Measurements from ENCODE around the gene SLC27A2. TPM values are rescaled to one million over a fixed set of nuclear protein-coding genes. Genes with fewer than 3 reads are reported as not detected.

The SLC27A2 gene
- total and polyA plus RNA-seq, 10 of the 15 experiments (the other 5 are each of a cell fraction or from before 2014, with no cell fraction given), result 0.22 to 1.2 (median 0.69) TPM; not detected in 1

GRCh38 chr15:50251638-50252182, 69.7 kb downstream of the SLC27A2 start:
- 73% methylated on average over 11 of the region's 11 CpGs for WGBS (ENCODE audit: insufficient coverage, insufficient replicate concordance, low lambda C conversion rate, missing lambda C conversion rate)

More at GRCh38 chr15:50251638-50252182, 69.7 kb downstream of the SLC27A2 start:
- POLR2A ChIA-PET, result no interaction called here
- Histone ChIP-seq H3K79me2 (ENCODE audit: control insufficient read depth, insufficient read depth, low read length) (no peaks in the 10 kb centered on the region), H3K36me3 (ENCODE audit: control insufficient read depth in 2 of 2, insufficient read depth in 2 of 2, low read length in 1 of 2) (no peaks in the 10 kb centered on the region), H3K9me3 (replicated peaks; ENCODE audit: control insufficient read depth, insufficient read depth, low read length) (no peaks in the 10 kb centered on the region), H2AFZ (ENCODE audit: control insufficient read depth, low read depth, low read length) (no peak overlapping the region), H4K20me1 (ENCODE audit: control insufficient read depth, insufficient read depth) (no peaks in the 10 kb centered on the region), H3K4me3 (no peak overlapping the region), H3K4me1 (ENCODE audit: control insufficient read depth, insufficient read depth, low read length) (peaks cover 8% of the 10 kb centered on the region), H3K4me2 (ENCODE audit: control insufficient read depth, insufficient read depth) (no peak overlapping the region), H3K27ac (ENCODE audit: control insufficient read depth, insufficient read depth) (no peak overlapping the region), H3K9ac (ENCODE audit: control insufficient read depth, insufficient read depth, low read length) (no peak overlapping the region), H3K27me3 (replicated peaks in 1 of 2; ENCODE audit: control insufficient read depth in 2 of 2, insufficient read depth in 2 of 2, low read length in 1 of 2) (no peaks in the 10 kb centered on the region; a peak in 1 of 4 replicates)
- in situ Hi-C loops (cut with MboI), result no loop called here
- BruUV-seq (replicated peaks), result no TSS peak
- ATAC-seq (no peak), FAIRE-seq (no peak), DNase-seq (ENCODE audit: low read depth, low spot score) (no peak)
- TF ChIP-seq POLR2AphosphoS2 (IDR thresholded peaks at IDR 0.05; ENCODE audit: low read depth, low read length), result no peak
- TF ChIP-seq MYC (IDR thresholded peaks at IDR 0.05; ENCODE audit: insufficient read depth, insufficient read length, insufficient replicate concordance, low read length, severe bottlenecking), result no peak
- no peak for TF ChIP-seq CHD2 (IDR thresholded peaks at IDR 0.05; ENCODE audit: borderline replicate concordance, low read depth, low read length)
- TF ChIP-seq ZNF24 (IDR thresholded peaks at IDR 0.05), result no peak
- TF ChIP-seq NR2C1 (IDR thresholded peaks at IDR 0.05), result no peak
- no peak for TF ChIP-seq PKNOX1 (IDR thresholded peaks at IDR 0.05)
- no peak for TF ChIP-seq NFIC (IDR thresholded peaks at IDR 0.05; ENCODE audit: low read depth, low read length)
- TF ChIP-seq ZSCAN29 (IDR thresholded peaks at IDR 0.05), result no peak
- TF ChIP-seq ZNF592 (IDR thresholded peaks at IDR 0.05), result no peak
- TF ChIP-seq MTA2 (IDR thresholded peaks at IDR 0.05; ENCODE audit: low read depth), result no peak
- TF ChIP-seq PAX5 (IDR thresholded peaks at IDR 0.05; ENCODE audit: borderline replicate concordance, low read depth, low read length), result no peak
- intact Hi-C loops (cut with micrococcal nuclease; ENCODE audit: unreplicated experiment), result no loop called here
- RAD21 ChIA-PET (ENCODE audit: unreplicated experiment), result no interaction called here
- CTCF ChIA-PET, result interaction anchor here (1.0 to 1.7 kb wide), 2 partner anchors 17 to 64 kb away, joined by 4 read pairs; no protein-coding TSS in a partner anchor
- SMC1A ChIA-PET (ENCODE audit: uncharacterized antibody, unreplicated experiment), result interaction anchor here (1.1 kb wide), 3 partner anchors 17 to 64 kb away, joined by 3 read pairs; no protein-coding TSS in a partner anchor

Data from GM12878 (cell line).